HG03196 (cell line): Measurements from ENCODE around the gene IL9R.
"Not testable (repeated sequence)": the region's sequence is repeated elsewhere in the genome, so short reads cannot be mapped to it uniquely, and the experiment has no call there.

ENCODE experiments used
- ATAC-seq: cut with Tn5 transposase; IDR thresholded peaks from one replicate; pipeline ENCODE4 v1.9.1; 2021; ENCODE audit not compliant: unreplicated experiment

Gene IL9R

DNA sequence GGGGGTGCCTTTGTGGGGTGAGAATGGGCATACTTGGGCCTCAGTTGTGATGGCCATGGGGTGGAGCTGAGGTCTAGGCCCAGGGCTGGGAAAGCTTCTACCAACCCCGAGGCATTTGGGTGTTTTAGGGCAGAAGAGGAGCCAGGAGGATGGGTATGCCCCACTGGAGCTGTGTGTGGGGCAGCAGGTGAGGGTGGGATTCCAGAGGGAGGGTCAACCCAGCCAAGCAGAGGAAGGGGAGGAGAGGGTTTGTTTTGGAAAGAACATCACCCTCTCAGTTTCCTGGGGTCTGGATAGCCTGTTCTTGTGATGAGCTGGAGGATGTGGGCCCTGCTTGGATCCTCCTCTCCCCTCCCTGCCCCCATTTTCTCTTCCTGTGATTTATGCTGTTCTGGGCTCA lies 620 bp downstream of the IL9R start:
- ATAC-seq: no peak

DNA sequence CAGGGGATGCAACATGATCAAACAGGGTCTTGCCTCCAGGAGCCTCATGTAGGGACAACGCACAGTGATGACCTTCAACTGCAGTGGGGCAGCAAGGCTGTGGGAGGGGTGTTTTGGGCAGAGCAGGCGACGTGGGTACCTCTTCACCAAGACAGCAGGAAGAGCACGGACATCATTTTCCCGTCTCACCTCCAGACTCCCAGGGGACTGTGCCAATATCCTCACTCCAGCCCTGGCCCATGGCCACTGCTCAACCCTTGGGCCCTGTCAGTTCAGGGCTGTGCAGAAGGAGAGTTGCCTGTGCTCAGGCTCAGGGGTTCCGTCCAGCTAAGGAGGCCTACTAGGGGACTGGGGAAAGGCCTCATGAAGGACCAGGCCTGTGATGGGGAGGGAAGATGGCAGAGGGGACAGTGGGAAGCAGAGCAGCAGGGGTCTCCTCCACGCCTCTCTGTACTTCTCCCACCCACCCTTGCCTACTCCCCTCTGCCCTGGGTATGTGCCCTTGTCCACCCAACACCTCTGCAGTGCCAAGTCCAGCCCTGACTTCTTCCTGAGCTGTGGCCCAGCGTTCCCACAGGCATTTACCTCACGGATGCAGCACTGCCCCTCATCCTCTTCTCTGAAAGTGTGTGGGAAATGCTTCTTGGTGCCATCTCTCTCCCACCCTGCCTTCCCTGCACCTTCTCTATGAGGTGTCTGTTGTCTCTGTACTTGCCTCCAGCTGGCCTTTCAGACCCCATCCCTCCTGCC lies 1.4 kb downstream of the IL9R start:
- no peak for ATAC-seq

DNA sequence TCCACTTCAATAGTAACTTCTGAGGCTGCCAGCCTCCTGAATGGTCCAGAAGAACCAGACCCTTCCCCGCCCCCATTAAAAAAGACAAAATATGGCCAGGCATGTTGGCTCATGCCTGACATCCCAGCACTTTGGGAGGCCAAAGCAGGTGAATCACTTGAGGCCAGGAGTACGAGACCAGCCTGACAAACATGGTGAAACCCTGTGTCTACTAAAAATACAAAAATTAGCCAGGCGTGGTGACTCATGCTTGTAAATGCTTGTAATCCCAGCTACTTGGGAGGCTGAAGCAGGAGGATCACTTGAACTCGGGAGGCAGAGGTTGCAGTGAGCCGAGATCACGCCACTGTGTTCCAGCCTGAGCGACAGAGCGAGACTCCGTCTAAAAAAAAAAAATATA lies 2.3 kb downstream of the IL9R start:
- ATAC-seq: not testable (repeated sequence)

DNA sequence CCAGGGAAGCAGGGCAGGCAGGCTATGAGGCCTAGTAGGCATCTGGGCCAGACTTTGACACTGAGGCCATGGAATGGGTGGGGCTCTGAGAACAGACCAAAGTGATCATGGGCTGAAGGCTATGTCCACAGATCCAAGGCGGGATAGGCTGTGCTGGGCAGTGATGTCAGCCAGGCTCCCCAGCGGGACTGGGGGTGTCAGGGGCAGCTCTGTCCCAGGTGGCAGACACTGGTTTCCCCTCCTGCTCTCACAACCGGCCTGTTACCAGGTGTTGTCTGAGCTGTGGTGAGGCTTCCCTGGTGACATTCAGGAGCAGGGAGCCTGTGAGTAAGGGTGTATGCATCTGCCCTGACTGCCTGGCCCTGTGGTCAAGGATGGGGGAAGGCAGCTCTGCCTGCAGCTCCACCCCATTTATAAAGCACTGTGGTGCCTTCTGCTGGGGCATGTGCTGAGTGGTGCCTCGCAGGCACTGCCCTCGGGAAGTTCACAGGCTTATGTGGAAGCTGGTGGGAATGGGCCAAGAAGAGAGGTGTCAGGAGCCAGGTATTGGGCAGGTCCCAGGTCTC lies 2.9 kb downstream of the IL9R start:
- no peak for ATAC-seq

DNA sequence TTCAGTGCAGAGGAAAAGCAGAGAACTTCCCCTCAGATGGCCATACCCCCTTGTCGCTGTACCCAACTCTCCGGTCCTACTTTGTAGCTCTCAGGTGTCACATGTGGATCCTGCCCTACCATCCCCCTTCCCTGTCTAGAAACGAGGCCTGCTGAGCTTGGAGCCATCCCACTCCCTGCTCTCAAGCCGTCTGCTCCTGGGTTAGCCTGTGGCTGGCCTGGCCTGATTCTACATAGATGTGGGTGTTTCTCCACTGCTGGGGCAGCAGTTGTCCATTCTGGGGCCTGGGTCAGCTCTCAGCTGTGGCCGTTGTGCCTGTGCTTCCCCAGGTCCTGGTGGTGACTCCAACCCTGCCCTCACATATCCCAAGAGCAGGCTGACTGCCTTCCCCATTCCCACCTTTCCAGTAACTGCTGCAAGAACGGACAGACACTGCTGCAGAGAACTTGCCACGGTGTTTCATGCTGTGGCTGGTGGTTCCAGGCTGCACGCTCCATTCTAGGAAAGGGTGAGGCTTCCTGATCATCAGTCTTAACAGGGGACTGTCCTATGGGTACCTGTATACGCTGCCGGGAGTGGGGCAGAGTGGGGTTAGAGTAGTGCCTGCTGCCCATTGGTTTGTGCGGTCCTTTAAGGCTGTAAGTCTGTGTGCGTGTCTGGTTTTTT lies 3.6 kb downstream of the IL9R start:
- ATAC-seq: no peak

DNA sequence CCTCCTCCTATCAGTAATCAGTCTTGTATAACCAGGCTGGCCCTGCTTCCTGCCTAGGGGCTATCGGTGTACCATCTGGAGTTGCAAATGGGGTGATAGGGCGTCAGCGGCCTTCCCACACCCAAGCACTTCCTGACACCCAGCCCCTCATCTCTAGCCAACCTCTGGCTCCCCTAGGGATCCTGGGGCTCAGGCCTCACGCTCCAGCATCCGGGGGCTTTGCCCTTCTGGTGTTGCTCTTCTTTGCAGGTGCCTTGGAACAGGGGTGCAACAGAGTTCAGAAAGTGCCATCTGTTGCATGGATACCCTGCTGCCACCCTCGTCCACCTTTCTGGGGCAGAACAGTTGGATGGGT lies 4.1 kb downstream of the IL9R start:
- ATAC-seq: no peak

DNA sequence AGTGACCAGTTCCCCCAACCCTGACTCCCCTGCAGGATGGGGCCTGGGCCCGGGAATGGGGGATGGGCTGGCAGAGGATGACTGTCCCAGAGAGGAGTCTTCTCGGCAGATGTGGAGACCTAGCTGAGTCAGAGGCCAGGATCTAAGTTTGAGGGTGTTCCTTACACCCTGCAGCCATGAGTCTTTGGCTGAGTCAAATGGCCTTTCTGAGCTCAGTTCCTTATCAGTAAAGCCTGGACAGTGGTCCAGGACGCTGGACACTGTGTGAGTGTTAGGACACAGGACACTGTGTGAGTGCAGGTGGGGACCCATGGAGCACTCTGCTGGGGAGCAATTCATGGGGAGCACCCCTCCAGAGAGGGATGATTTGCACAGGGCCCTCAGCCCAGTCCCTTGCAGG lies 5.0 kb downstream of the IL9R start:
- ATAC-seq: no peak

DNA sequence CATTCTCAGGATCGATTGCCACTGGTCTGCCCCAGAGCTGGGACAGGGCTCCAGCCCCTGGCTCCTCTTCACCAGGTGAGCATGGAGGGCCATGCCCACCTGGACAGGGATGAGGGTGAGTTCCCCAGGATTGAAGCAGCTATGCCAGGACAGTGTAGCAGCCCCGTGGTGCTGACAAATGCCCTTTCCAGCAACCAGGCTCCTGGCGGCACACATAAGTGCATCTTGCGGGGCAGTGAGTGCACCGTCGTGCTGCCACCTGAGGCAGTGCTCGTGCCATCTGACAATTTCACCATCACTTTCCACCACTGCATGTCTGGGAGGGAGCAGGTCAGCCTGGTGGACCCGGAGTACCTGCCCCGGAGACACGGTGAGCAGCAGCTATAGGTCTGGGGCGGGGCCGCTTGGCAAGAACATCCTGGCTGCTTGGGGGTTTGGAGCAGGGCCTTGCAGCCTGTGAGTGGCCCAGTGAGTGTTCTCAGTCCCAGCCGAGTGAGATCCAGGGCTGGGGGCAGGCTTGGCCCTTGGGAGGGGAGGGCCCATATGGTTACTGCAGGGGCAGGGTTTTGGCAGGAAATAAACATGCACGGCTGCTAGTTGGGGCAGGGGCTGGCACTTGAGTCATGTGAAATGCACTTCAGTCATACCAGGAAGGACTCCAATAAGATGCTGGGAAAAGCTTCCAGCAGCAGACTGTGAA lies 6.1 kb downstream of the IL9R start:
- ATAC-seq: no peak

DNA sequence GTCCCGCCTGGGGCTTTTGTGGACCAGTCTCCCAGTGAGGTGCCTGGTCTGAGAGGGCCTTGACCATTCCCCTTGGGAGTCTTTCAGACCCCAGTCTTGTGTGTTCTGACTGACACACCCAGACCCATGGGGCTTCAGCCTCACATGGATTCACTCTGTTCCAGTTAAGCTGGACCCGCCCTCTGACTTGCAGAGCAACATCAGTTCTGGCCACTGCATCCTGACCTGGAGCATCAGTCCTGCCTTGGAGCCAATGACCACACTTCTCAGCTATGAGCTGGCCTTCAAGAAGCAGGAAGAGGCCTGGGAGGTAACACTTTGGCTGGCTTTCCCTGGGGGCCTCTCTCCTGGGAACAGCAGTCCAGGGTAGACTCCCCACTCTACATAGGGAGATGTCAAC lies 6.8 kb downstream of the IL9R start:
- ATAC-seq: no peak

DNA sequence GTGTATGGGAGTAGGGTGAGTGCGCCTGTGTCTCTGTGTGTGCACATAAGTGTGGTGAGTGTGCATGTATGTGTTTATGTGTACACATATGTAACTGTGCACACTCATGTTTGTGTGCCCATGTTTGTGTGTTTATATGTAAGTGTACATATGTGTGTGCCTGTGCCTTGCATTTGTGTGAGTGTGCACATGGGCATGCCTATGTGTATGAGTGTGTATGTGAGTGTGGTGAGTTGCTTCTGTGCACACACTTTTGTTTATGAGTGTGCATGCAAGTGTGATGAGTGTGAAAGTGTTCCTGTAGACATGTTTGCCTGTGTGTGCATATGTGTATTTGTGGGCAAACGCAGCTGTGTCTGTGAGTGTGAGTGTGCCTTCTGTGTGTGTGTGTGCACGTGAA lies 7.2 kb downstream of the IL9R start:
- no peak for ATAC-seq

DNA sequence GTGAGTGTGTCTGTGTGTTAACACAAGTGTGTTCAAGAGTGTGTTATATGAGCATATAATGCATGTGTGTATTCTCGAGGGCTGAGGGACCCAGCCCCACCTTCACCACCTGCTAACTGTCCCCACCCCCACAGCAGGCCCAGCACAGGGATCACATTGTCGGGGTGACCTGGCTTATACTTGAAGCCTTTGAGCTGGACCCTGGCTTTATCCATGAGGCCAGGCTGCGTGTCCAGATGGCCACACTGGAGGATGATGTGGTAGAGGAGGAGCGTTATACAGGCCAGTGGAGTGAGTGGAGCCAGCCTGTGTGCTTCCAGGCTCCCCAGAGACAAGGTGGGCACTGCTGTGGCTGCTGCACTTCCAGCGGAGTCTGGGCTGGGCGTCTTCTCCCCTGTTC lies 7.6 kb downstream of the IL9R start:
- no peak for ATAC-seq

DNA sequence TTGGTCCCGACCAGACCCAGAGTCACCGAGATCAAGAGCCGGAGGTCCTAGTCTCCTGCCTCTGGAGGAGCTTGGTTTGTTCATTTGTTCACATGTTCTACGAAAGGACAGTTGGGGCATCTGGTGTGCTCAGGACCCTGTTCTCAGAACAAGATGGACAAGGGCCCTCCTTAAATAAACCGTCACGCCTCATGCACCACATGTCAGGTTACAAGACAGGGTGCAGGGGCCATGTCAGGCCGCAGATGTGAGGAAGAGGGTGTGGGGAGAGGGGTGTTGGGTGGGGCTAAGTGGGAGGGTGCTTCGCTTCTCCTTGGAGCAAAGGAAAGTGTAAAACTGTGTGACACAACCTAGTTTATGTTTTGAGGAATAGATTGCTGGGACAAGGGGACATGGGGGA lies 9.0 kb downstream of the IL9R start:
- ATAC-seq: not testable (repeated sequence)

DNA sequence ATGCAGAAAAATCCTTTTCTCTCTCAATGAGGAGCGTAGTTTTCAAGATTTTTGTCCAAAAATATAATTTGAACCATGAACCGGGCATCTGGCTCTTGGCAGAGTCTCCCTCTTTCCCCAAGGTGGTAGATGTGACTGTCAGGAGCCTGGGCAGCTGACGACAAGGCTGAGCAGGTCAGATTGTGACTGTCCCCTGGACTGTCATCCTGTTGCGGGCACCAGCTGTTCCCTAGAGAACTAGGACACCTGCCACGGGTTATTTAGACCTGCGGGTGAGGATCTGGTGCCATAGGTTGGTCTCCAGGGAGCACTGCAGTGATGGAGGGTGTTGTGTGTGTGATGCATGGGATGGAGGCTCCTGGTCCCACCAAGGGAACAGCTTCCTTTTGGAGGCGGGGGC lies 10.9 kb downstream of the IL9R start:
- not testable (repeated sequence) for ATAC-seq

DNA sequence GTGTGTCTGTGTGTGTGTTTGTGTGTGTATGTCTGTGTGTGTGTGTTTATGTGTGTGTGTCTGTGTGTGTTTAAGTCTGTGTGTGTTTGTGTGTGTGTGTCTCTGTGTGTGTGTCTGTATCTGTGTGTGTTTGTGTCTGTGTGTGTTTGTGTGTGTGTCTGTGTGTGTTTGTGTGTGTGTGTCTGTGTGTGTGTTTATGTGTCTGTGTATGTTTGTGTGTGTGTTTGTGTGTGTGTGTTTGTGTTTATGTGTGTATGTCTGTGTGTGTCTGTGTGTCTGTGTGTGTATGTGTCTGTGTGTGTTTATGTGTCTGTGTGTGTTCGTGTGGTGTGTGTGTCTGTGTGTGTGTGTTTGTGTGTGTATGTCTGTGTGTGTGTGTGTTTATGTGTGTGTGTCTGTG lies 11.4 kb downstream of the IL9R start:
- ATAC-seq: no peak

DNA sequence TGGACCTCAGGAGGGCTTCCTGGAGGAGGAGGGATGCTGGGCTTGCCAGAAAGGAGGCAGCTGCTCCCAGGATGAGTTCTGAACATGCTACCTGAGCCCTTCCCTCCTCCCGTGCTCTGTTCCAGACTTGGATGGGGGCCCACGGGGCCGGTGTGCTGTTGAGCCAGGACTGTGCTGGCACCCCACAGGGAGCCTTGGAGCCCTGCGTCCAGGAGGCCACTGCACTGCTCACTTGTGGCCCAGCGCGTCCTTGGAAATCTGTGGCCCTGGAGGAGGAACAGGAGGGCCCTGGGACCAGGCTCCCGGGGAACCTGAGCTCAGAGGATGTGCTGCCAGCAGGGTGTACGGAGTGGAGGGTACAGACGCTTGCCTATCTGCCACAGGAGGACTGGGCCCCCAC lies 12.2 kb downstream of the IL9R start:
- ATAC-seq: not testable (repeated sequence)

DNA sequence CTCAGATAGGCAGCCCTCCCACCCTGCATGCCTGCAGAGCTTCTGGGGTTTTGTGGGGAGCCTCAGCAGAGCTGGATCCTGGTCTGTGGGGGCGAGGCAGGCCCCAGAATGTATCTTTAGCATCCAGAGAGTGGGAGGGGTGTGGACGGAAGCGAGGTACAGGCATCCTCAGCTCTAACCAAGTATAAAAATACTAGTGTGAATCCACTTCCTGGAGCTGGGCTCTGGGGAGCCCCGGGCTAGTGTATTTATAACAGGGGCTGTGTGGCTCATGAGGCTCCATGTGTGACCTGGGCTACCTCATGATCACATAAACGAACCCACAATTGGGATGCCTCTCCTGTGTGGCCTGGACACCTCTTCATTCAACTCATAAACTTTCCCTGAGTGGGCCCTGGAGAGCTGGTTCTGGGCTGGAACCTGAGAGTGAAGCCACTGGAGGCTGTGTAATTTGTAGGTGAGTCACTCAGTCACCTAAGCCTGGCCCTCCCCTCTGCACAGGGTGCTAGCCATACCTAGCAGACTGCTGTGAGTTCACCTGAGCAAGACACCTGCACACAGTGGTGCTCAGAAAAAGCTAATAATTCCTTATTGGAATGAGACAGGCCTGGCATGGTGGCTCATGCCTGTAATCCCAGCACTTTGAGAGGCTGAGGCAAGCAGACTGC lies 15.9 kb downstream of the IL9R start:
- ATAC-seq: peak; percentile 66

DNA sequence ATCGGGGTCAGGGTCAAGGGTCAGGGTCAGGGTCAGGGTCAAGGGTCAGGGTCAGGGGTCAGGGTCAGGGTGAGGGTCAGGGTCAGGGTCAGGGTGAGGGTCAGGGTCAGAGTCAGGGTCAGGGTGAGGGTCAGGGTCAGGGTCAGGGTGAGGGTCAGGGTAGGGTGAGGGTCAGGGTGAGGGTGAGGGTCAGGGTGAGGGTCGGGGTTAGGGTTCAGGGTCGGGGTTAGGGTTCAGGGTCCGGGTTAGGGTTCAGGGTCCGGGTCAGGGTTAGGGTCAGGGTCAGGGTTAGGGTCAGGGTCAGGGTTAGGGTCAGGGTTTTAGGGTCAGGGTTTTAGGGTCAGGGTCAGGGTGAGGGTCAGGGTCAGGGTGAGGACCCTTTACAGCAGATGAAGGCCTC lies 22.4 kb downstream of the IL9R start:
- not testable (repeated sequence) for ATAC-seq

DNA sequence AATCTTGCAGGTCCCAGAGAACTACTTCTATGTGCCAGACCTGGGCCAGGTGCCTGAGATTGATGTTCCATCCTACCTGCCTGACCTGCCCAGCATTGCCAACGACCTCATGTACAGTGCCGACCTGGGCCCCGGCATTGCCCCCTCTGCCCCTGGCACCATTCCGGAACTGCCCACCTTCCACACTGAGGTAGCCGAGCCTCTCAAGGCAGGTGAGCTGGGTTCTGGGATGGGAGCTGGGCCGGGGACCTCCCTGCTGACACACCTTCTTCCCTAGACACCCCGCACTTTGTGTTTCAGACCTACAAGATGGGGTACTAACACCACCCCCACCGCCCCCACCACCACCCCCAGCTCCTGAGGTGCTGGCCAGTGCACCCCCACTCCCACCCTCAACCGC lies 25.5 kb downstream of the IL9R start:
- ATAC-seq: not testable (repeated sequence)

DNA sequence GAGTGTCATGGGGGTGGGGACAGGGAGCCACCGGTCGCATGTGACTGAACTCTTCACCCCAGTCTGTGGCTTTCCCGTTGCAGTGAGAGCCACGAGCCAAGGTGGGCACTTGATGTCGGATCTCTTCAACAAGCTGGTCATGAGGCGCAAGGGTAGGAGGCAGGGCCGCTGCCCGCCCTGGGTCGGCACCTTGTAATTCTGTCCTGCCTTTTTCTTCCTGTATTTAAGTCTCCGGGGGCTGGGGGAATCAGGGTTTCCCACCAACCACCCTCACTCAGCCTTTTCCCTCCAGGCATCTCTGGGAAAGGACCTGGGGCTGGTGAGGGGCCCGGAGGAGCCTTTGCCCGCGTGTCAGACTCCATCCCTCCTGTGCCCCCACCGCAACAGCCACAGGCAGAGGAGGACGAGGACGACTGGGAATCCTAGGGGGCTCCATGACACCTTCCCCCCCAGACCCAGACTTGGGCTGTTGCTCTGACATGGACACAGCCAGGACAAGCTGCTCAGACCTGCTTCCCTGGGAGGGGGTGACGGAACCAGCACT lies 27.5 kb downstream of the IL9R start:
- not testable (repeated sequence) for ATAC-seq

DNA sequence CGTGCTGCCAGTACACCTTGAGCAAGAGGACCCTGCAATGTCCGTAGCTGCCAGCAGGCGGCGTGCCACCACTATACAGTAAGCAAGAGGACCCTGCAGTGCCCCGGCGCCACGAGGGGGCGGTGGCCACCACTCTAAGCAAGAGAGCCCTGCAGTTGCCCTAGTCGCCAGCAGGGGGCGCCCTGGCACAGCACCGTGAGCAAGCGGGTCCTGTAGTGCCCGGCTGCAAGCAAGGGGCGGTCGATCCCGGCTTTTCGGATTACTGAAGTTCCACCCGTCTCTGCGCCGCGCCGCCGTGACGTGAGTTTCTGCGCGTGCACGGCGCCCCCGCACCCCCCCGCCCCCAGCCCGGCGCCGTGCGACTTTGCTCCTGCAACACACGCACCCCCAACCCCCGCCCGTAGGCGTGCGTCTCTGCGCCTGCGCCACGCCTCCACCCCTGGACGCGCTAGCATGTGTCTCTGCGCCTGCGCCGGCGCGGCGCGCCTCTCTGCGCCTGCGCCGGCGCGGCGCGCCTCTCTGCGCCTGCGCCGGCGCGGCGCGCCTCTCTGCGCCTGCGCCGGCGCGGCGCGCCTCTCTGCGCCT lies 31.2 kb downstream of the IL9R start:
- not testable (repeated sequence) for ATAC-seq

DNA sequence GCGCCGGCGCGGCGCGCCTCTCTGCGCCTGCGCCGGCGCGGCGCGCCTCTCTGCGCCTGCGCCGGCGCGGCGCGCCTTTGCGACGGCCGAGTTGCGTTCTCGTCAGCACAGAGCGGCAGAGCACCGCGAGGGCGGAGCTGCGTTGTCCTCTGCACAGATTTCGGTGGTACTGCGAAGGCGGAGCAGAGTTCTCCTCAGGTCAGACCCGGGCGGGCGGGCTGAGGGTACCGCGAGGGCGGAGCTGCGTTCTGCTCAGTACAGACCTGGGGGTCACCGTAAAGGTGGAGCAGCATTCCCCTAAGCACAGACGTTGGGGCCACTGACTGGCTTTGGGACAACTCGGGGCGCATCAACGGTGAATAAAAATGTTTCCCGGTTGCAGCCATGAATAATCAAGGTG lies 31.8 kb downstream of the IL9R start:
- ATAC-seq: not testable (repeated sequence)
